Measurements from ENCODE around the gene KPNA6. TPM values are rescaled to one million over a fixed set of nuclear protein-coding genes. Genes with fewer than 3 reads are reported as not detected.

Gene KPNA6
- total and polyA plus RNA-seq, 2 of the 4 experiments (the other 2 are of a cell fraction), result 27.0 to 50.7 TPM

- H3K23ac ChIP-seq (ENCODE audit: low read depth, low read length), result no peak overlapping the region
- H2AFZ ChIP-seq (replicated peaks; ENCODE audit: low read length, poor library complexity), result peak overlapping the region; percentile 25
- intact Hi-C loops (cut with micrococcal nuclease), result loop anchor here (1.0 kb wide), 4 partner anchors 100 to 198 kb away; partner anchors contain the start of gene BSDC1
- no peak overlapping the region for H4K91ac ChIP-seq (ENCODE audit: insufficient read depth, low read depth, low read length)
- H3K27me3 ChIP-seq (ENCODE audit: control insufficient read depth, insufficient read depth, low read length), result no peaks in the 10 kb centered on the region
- DNase-seq (peak; percentile 66), ATAC-seq (ENCODE audit: low read depth) (peak; percentile 97)
- no peak overlapping the region for H2BK20ac ChIP-seq (ENCODE audit: low read depth, low read length)
- ChIA-PET POLR2A (ENCODE audit: unreplicated experiment) (no interaction called here), CTCF (interaction anchor here (0.7 to 1.5 kb wide), 12 partner anchors 10 to 185 kb away, joined by 3 to 6 read pairs (median 4); partner anchors contain the start of genes BSDC1 and IQCC)
- no peak overlapping the region for H2BK5ac ChIP-seq (ENCODE audit: low read depth, low read length, poor library complexity, severe bottlenecking)
- H3K4me2 ChIP-seq (ENCODE audit: low read depth, low read length), result no peak overlapping the region
- peaks cover 3% of the 10 kb centered on the region for H3K9me1 ChIP-seq (ENCODE audit: insufficient read depth, low read length)
- no peak overlapping the region for H3K4ac ChIP-seq (ENCODE audit: low read depth, low read length)
- H3K18ac ChIP-seq (ENCODE audit: low read depth, low read length), result no peak overlapping the region
- no peak overlapping the region for H2AK9ac ChIP-seq (replicated peaks; ENCODE audit: low read depth, low read length, poor library complexity)
- H2BK120ac ChIP-seq (ENCODE audit: low read depth, low read length), result no peak overlapping the region
- H3K4me3 ChIP-seq (ENCODE audit: insufficient read depth, low read depth, low read length), result no peak overlapping the region
- no peaks in the 10 kb centered on the region for H3K9me3 ChIP-seq (ENCODE audit: control insufficient read depth, insufficient read depth, low read length)
- no peak overlapping the region for H3K14ac ChIP-seq (replicated peaks; ENCODE audit: low read depth, low read length)
- no peak overlapping the region for H3K9ac ChIP-seq (ENCODE audit: low read depth, low read length)
- H2BK15ac ChIP-seq (ENCODE audit: low read depth, low read length), result no peak overlapping the region
- no peak overlapping the region for H3K56ac ChIP-seq (ENCODE audit: extremely low read depth, insufficient read depth, low read length)
- H3K79me1 ChIP-seq (ENCODE audit: low read depth in 1 of 2, low read length in 2 of 2), result peaks cover 12 to 37% of the 10 kb centered on the region in 2 experiments
- no peak overlapping the region; the same call in 1 of the 2 replicates for H2AK5ac ChIP-seq (ENCODE audit: low read depth, low read length)
- no TSS peak for BruUV-seq (replicated peaks)
- dilution Hi-C loops (cut with HindIII; ENCODE audit: low sequenced_read_pairs, unreplicated experiment), result no loop called here
- H3K4me1 ChIP-seq (ENCODE audit: control insufficient read depth, insufficient read depth, low read length), result peaks cover 3% of the 10 kb centered on the region; the same call in 1 of the 2 replicates
- H4K20me1 ChIP-seq (ENCODE audit: insufficient read depth, low read length), result no peaks in the 10 kb centered on the region; the same call in 1 of the 2 replicates
- H4K5ac ChIP-seq (ENCODE audit: low read depth, low read length), result no peak overlapping the region
- WGBS, 2 experiments (ENCODE audit: extremely low coverage in 2 of 2, insufficient read length in 1 of 2), result 20% methylated on average over 1 of the region's 10 CpGs; no CpG with 5 or more reads in 1 of the 2 experiments
- peaks cover 35% of the 10 kb centered on the region for H3K36me3 ChIP-seq (ENCODE audit: control insufficient read depth, insufficient read depth, low read length)
- in situ Hi-C loops (cut with MboI; ENCODE audit: low sequenced_read_pairs), result loop anchor here (10.0 kb wide), 1 partner anchor 109 kb away; no protein-coding TSS in a partner anchor
- H3K27ac ChIP-seq (ENCODE audit: insufficient read depth, low read length), result no peak overlapping the region
- H4K8ac ChIP-seq (ENCODE audit: low read depth in 2 of 2, low read length in 2 of 2), result no peak overlapping the region
- TF ChIP-seq MAZ (IDR thresholded peaks at IDR 0.05; ENCODE audit: borderline replicate concordance, low read depth, low read length) (peak; percentile 42; the same call in 1 of the 2 replicates), BHLHE40 (IDR thresholded peaks at IDR 0.05; ENCODE audit: low read depth, low read length) (no peak), NFE2L2 (IDR thresholded peaks at IDR 0.05; ENCODE audit: low read depth, low read length) (no peak), USF2 (IDR thresholded peaks at IDR 0.05; ENCODE audit: low read depth, low read length) (no peak), RFX5 (IDR thresholded peaks at IDR 0.05; ENCODE audit: low read depth, low read length) (no peak), CEBPB (IDR thresholded peaks at IDR 0.05; ENCODE audit: low read depth, low read length) (no peak), CHD1 (IDR thresholded peaks at IDR 0.05; ENCODE audit: low read depth, low read length) (no peak), FOS (IDR thresholded peaks at IDR 0.05; ENCODE audit: low read depth, low read length) (no peak), RCOR1 (IDR thresholded peaks at IDR 0.05; ENCODE audit: insufficient replicate concordance, low read length) (no peak), SMC3 (IDR thresholded peaks at IDR 0.05; ENCODE audit: low read depth, low read length) (peak; percentile 90), MAFK (IDR thresholded peaks at IDR 0.05; ENCODE audit: low read depth, low read length) (no peak), MXI1 (IDR thresholded peaks at IDR 0.05; ENCODE audit: borderline replicate concordance, low read depth, low read length) (no peak), RAD21 (IDR thresholded peaks at IDR 0.05; ENCODE audit: low read length) (peak; percentile 91)
- TF ChIP-seq, protein P1, sequence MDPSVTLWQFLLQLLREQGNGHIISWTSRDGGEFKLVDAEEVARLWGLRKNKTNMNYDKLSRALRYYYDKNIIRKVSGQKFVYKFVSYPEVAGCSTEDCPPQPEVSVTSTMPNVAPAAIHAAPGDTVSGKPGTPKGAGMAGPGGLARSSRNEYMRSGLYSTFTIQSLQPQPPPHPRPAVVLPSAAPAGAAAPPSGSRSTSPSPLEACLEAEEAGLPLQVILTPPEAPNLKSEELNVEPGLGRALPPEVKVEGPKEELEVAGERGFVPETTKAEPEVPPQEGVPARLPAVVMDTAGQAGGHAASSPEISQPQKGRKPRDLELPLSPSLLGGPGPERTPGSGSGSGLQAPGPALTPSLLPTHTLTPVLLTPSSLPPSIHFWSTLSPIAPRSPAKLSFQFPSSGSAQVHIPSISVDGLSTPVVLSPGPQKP (IDR thresholded peaks at IDR 0.05; ENCODE audit: borderline replicate concordance, low read depth, low read length), result no peak
Observed at GRCh38 chr1:32215629-32216480, 108.0 kb downstream of the KPNA6 start.

Data from IMR-90 (cell line).